UCSD-AML1 (cell line): ENCODE measurements around the gene TMEM255B.

Experiments
- DNase-seq: peaks from one replicate; lab custom pipeline; 2025; ENCODE audit not compliant: unreplicated experiment; lab: John Stamatoyannopoulos, UW

Gene TMEM255B

GRCh38 chr13:113857531-113858195, 98.6 kb downstream of the TMEM255B start:
- DNase-seq, result no peak

DNA sequence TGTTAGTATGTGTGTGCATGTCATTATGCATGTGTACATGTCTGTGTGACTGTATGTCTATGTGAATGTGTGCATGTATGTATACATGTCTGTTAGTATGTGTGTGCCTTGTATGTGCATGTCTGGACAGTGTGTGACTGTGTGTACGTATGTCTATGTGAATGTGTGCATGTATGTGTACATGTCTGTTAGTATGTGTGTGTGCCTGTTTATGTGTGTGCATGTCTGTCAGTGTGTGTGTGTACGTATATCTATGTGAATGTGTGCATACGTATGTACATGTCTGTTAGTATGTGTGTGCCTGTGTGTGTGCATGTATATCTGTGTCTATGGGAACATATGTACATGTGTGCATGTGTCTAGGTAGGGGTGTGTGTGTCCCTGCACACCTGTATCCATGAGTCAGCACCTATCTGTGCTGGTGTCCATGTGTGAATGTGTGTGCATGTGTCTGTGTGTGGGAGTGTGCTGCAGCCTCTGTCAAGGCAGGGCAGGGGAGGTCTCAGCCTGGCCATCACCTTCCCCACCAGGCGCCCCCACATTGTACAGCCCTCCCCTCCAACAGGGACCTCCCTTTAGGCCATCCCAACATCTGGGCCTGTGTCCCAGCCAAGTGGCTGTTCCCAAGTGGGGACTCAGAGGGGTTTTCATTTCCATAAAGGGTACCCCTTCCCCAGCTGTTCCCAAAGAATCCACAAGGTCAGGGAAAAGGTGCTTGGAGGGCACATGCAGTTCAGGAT, 100.5 kb downstream of the TMEM255B start:
- DNase-seq, result no peak

DNA sequence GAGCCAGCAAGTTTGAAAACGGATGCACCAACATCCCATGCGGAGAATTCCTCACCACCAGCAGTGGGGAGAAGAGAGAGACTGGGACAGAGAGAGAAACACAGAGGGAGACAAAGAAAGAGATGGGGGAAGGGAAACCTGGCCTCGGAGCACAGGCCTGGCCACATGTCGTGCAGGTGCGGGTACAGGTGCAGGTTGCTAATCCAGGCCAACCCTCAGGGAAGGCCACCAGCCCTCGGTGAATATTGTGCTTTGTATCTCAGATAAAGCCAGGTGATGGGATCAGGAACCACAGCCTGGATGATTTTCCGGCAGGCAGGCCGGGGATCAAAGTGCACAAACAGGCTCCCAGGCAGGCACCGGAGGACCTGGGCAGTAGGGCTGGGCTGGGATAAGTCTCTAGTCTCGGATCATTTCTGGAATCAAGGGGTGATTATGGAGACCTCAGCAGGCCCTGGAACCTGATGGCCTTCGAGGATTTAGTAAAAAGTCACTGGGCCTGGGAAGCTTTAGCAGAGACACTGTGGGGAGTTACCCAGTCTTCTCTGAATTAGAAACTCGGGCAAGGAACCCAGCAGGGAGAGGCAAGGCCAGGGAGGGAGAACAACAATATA, 101.1 kb downstream of the TMEM255B start:
- DNase-seq, result no peak

DNA sequence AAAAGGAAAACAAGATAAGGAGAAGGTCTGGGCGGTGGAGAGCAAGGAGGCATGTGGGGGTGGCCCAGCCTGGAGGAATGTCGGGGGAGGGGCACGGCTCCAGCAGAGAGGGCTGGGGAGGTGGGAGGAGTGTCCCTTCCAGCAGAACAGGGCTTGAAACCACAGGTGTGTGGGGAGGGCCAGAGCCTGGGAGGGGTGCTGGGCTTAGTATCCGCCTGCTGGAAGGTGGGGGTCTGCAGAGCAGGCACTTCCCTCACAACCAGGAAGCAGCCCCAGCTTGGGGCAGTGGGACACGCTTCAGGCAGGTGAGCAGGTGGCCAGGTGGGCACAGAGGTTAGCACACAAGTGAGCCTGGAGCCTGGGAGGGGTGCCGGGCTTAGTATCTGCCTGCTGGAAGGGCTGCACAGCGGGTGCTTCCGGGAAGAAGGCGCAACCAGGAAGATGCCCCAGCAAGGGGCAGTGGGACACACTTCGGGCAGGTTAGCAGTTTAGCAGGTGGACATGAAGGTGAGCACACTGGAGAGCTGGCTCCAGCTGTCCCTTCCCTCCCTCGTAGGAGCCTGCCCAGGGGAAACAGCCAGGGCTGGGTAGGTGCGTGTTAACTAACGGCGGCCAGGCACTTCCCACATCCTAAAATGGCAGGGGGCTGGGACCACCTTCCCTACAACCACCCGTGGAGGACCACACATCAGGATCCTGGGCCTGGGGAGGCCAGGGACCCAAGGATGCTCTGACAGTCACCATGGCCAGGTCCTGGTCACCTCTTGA, 101.8 kb downstream of the TMEM255B start:
- DNase-seq, result no peak

GRCh38 chr13:113861433-113862030, 102.5 kb downstream of the TMEM255B start:
- DNase-seq, result no peak

- no peak for DNase-seq
Observed at GRCh38 chr13:113862191-113862930, 103.3 kb downstream of the TMEM255B start.

DNA sequence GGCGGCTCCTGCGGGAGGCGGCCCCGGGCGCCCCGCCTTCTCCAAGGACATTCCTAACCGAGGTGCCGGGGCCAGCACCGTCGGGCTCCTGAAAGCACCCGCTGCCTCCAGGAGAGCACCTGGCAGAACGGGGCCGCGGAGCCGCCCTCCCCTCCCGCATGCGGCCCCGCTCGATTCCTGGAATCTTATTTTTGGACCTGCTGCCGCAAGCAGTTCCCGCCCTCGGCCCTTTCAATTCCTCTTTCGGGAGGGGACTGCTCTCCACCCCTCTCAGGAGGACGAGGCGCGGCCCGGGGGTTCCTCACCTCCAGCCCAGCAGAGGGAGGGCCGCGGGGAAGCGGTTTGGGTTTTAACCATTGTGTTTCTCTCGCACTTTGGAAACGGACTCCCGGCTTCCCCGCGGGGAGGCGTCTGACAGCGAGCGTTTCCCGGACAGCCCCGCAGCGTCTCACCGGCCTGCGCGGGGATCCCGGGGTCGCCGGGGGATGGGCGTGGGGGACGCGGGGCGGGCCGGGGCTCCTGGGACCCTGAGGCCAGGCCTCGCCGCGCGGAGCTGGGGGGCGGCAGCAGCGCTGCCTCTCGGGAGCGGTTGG, 104.0 kb downstream of the TMEM255B start:
- no peak for DNase-seq

DNA sequence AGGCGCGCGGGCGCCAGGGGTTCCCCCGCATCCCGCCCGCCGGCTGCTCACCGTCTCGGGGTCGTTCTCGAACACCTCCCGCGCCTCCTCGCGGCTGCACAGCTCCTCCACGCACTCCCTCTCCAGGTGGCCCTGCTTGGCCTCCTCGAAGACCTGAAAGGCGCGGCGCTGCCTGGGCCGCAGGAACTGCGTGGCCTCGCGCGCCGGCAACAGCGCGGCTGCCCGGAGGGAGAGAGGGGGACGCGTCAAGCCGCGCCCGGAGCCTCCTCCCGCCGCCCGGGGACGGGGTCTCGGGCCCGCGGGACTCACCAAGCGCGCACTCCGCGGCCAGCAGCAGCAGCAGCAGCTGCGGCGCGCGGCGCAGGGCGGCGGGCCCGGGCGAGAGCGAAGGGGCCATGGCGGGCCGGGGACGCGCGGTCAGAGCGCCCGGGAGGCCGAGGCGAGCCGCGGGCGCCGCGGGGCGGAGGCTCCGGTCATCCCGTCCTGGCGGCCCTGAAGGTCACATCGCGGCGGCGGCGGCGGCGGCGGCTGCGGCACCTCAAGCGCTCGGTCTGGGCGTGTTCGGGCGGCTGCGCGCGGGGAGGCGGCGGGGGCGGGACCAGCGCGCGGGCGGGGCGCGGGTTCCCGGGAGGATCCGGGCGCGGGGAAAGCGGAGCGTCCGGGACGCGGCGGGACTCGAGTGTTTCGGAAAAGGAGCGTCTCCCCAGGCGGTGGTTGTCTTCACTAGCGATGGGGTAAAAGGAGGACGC, 104.7 kb downstream of the TMEM255B start, which contains the start of gene GAS6:
Gene GAS6 (minus strand): TSS at position 553 of the 749 bp plus-strand sequence. CDS start 156 bp downstream, at position 397.
- DNase-seq, result no peak

DNA sequence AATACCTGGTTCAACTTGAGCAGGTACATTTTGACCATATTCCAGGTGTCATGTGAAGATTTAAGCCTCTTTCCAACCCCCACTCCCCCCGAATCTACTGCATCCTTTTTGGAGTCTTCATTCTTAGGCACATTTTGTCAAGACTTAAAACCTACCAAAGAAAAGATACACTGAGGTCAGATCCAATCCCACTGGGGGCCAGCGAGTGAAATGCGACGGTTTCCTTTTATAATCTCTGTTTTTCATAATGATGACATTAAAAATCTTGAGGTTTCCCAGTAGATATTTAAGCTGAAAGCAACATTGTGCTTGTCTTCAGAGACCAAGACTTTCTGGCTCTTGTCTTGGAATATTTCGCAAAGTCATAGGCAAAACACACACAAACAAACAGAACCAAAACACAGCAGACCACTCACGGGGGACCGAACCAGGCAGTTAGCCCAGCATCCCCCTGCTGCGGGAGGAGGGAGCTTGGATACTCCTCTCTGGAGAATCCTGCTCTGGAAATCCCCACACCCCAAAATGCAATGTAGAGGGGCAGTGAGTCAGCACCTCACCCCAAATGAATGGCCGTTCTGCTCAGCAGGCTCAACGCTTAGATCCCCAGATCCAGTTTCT, 105.4 kb downstream of the TMEM255B start:
- DNase-seq, result no peak

GRCh38 chr13:113865427-113865826, 106.4 kb downstream of the TMEM255B start:
- DNase-seq, result no peak
